T follicular helper cell (primary cell): Measurements from ENCODE around the gene OR56B4.
"Not testable (repeated sequence)": the region's sequence is repeated elsewhere in the genome, so short reads cannot be mapped to it uniquely, and the experiment has no call there.

Experiments used
- DNase-seq: peaks from one replicate; pipeline ENCODE4 v3.0.0-alpha.2; 2020; ENCODE audit warnings: low read depth
- total RNA-seq, 2 experiments: gene quantifications; one replicate each; lab custom pipeline; 2026; lab: John Stamatoyannopoulos, UW

Gene OR56B4
- total RNA-seq = 0 reads per million in 2 experiments

GRCh38 chr11:6107384-6107783, at the start of gene OR56B4:
OR56B4 (plus strand) TSS chr11:6107684; CDS start chr11:6107779, 95 bp downstream.
- DNase-seq = not testable (repeated sequence)

GRCh38 chr11:6061475-6061874, 46.0 kb upstream of the OR56B4 start:
- no peak for DNase-seq

- DNase-seq = no peak
Measured at GRCh38 chr11:6062691-6063358, 44.7 kb upstream of the OR56B4 start.

- DNase-seq = no peak
Measured at GRCh38 chr11:6067502-6067901, 40.0 kb upstream of the OR56B4 start.

- not testable (repeated sequence) for DNase-seq
Measured at GRCh38 chr11:6076443-6076842, 31.0 kb upstream of the OR56B4 start.

- DNase-seq = no peak
Measured at GRCh38 chr11:6077723-6078122, 29.8 kb upstream of the OR56B4 start.

- DNase-seq = no peak
Measured at GRCh38 chr11:6079463-6079862, 28.0 kb upstream of the OR56B4 start.

- DNase-seq = no peak
Measured at GRCh38 chr11:6083129-6083528, 24.4 kb upstream of the OR56B4 start.

GRCh38 chr11:6084587-6084986, 22.9 kb upstream of the OR56B4 start:
- no peak for DNase-seq

GRCh38 chr11:6094186-6094585, 13.3 kb upstream of the OR56B4 start:
- no peak for DNase-seq

- DNase-seq = no peak
Measured at GRCh38 chr11:6095798-6096197, 11.7 kb upstream of the OR56B4 start.

- DNase-seq = no peak
Measured at GRCh38 chr11:6096417-6096816, 11.1 kb upstream of the OR56B4 start.

GRCh38 chr11:6099577-6099976, 7.9 kb upstream of the OR56B4 start:
- DNase-seq = no peak

GRCh38 chr11:6110011-6110410, 2.5 kb downstream of the OR56B4 start:
- no peak for DNase-seq

GRCh38 chr11:6111673-6112072, 4.2 kb downstream of the OR56B4 start:
- no peak for DNase-seq

GRCh38 chr11:6116638-6117037, 9.2 kb downstream of the OR56B4 start:
- DNase-seq = no peak

- no peak for DNase-seq
Measured at GRCh38 chr11:6124245-6124644, 16.8 kb downstream of the OR56B4 start.

GRCh38 chr11:6127881-6128280, 20.4 kb downstream of the OR56B4 start:
- no peak for DNase-seq

- no peak for DNase-seq
Measured at GRCh38 chr11:6129011-6129410, 21.5 kb downstream of the OR56B4 start.

- no peak for DNase-seq
Measured at GRCh38 chr11:6129635-6130034, 22.2 kb downstream of the OR56B4 start.

- no peak for DNase-seq
Measured at GRCh38 chr11:6132431-6132830, 24.9 kb downstream of the OR56B4 start.

- DNase-seq = not testable (repeated sequence)
Measured at GRCh38 chr11:6135936-6136335, 28.5 kb downstream of the OR56B4 start.

- no peak for DNase-seq
Measured at GRCh38 chr11:6142936-6143335, 35.5 kb downstream of the OR56B4 start.

GRCh38 chr11:6143737-6144136, 36.3 kb downstream of the OR56B4 start:
- DNase-seq = not testable (repeated sequence)
